Stimulated activated memory B cell treated with anti-CD40 and anti-IgM and Interleukin-4, amounts not matched to agents 10 μg/mL and 1 μg/mL and 100 μg/mL, for 72 hours (primary cell): ENCODE results near the gene TMEM89.

Experiments used
- ATAC-seq: fragments of 150-1000 bp; cut with Tn5 transposase; 2 replicates; pipeline ENCODE4 v1.10.0; 2021
- H3K27ac Mint-ChIP-seq: one replicate; pipeline ENCODE4 v1.8.0; 2022; ENCODE audit warnings: mild to moderate bottlenecking, mixed read lengths
- H3K27me3 Mint-ChIP-seq: one replicate; pipeline ENCODE4 v1.8.0; 2022; ENCODE audit warnings: mixed read lengths
- H3K36me3 Mint-ChIP-seq: one replicate; pipeline ENCODE4 v1.8.0; 2022; ENCODE audit warnings: mixed read lengths
- H3K4me1 Mint-ChIP-seq: one replicate; pipeline ENCODE4 v1.8.0; 2022; ENCODE audit warnings: mixed read lengths
- H3K4me3 Mint-ChIP-seq: one replicate; pipeline ENCODE4 v1.8.0; 2022; ENCODE audit warnings: mild to moderate bottlenecking, moderate library complexity, mixed read lengths
- H3K9me3 Mint-ChIP-seq: one replicate; pipeline ENCODE4 v1.8.0; 2022; ENCODE audit warnings: mixed read lengths

Gene TMEM89

GRCh38 chr3:48592519-48593087 lies 29.0 kb downstream of the TMEM89 start:
- peaks cover 13% of the 10 kb centered on the region for H3K4me1 Mint-ChIP-seq
- no peak overlapping the region for H3K27ac Mint-ChIP-seq
- peaks cover 49% of the 10 kb centered on the region for H3K27me3 Mint-ChIP-seq
- ATAC-seq = no peak
- H3K4me3 Mint-ChIP-seq = no peak overlapping the region
- no peaks in the 10 kb centered on the region for H3K9me3 Mint-ChIP-seq
- H3K36me3 Mint-ChIP-seq = peaks cover 6% of the 10 kb centered on the region

DNA sequence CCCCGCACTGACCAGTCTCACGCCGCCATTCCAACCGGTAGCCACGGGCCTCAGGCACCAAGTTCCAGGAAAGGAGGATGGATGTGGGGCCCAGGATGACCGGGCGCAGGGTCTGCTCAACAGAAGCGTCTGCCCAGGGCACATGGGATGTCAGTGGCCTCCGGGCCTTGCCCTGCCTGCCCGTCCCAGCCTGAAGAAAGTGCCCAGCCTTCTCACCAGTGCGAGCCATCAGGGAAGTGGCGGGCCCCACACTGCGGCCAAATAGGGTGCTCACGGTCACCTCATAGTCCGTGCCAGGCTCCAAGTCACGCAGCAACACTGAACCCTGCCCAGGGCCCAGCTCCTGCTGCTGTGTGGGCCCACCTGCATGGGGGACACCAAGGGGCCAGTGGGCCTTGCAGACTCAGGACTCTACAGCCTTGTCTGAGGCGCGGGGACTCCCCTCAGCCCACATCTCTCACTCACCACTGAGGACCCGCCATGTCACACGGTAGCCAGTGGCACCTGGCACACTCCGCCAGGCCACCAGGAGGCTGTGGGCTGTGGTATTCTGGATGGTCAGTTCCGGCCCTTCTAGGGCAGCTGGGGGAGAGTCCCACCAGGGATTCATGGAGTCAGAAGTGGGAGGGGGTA lies 29.6 kb downstream of the TMEM89 start:
- H3K36me3 Mint-ChIP-seq = no peaks in the 10 kb centered on the region
- ATAC-seq = no peak
- H3K9me3 Mint-ChIP-seq = no peaks in the 10 kb centered on the region
- H3K4me3 Mint-ChIP-seq = no peak overlapping the region
- peaks cover 55% of the 10 kb centered on the region for H3K27me3 Mint-ChIP-seq
- H3K4me1 Mint-ChIP-seq = peaks cover 13% of the 10 kb centered on the region
- no peak overlapping the region for H3K27ac Mint-ChIP-seq

GRCh38 chr3:48591436-48591835 lies 30.1 kb downstream of the TMEM89 start:
- no peaks in the 10 kb centered on the region for H3K36me3 Mint-ChIP-seq
- no peak overlapping the region for H3K4me3 Mint-ChIP-seq
- ATAC-seq = no peak
- no peaks in the 10 kb centered on the region for H3K9me3 Mint-ChIP-seq
- H3K27me3 Mint-ChIP-seq = peaks cover 61% of the 10 kb centered on the region
- no peak overlapping the region for H3K27ac Mint-ChIP-seq
- peaks cover 13% of the 10 kb centered on the region for H3K4me1 Mint-ChIP-seq

DNA sequence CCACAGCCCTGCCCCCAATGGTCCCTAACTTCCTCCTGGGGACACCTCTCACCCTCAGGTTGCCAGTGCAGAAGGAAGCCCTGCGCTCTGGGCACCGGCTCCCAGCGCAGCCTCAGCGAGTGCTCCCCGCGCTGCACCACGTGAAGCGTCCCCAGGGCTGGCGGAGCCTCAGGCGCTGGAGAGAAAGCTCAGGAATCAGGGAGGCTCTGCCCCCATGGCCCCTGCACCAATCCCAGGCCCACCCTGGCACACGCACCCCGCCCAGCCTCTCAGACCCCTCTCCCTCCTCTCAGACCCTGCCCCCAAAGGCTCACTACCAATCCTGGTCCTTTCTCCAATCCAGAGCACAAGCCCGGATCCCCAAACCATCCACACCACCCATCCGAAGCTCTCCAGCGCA lies 33.3 kb downstream of the TMEM89 start:
- H3K4me3 Mint-ChIP-seq = no peak overlapping the region
- ATAC-seq = no peak
- H3K4me1 Mint-ChIP-seq = no peaks in the 10 kb centered on the region
- H3K27me3 Mint-ChIP-seq = peaks cover 59% of the 10 kb centered on the region
- H3K9me3 Mint-ChIP-seq = no peaks in the 10 kb centered on the region
- H3K27ac Mint-ChIP-seq = no peak overlapping the region
- no peaks in the 10 kb centered on the region for H3K36me3 Mint-ChIP-seq

GRCh38 chr3:48587686-48588085 lies 33.9 kb downstream of the TMEM89 start:
- ATAC-seq = no peak
- Mint-ChIP-seq H3K9me3 (no peaks in the 10 kb centered on the region), H3K4me1 (no peaks in the 10 kb centered on the region), H3K27me3 (peaks cover 59% of the 10 kb centered on the region), H3K36me3 (no peaks in the 10 kb centered on the region), H3K4me3 (no peak overlapping the region), H3K27ac (no peak overlapping the region)

- Mint-ChIP-seq H3K36me3 (no peaks in the 10 kb centered on the region), H3K4me1 (no peaks in the 10 kb centered on the region), H3K4me3 (no peak overlapping the region), H3K27ac (no peak overlapping the region), H3K27me3 (peaks cover 66% of the 10 kb centered on the region), H3K9me3 (no peaks in the 10 kb centered on the region)
- no peak for ATAC-seq
Observed at GRCh38 chr3:48585411-48585810, 36.2 kb downstream of the TMEM89 start.

- peaks cover 66% of the 10 kb centered on the region for H3K27me3 Mint-ChIP-seq
- no peak overlapping the region for H3K27ac Mint-ChIP-seq
- H3K4me1 Mint-ChIP-seq = no peaks in the 10 kb centered on the region
- no peaks in the 10 kb centered on the region for H3K9me3 Mint-ChIP-seq
- H3K36me3 Mint-ChIP-seq = no peaks in the 10 kb centered on the region
- no peak overlapping the region for H3K4me3 Mint-ChIP-seq
- ATAC-seq = no peak
Observed at GRCh38 chr3:48584836-48585235, 36.7 kb downstream of the TMEM89 start.

- no peak for ATAC-seq
- no peaks in the 10 kb centered on the region for H3K4me1 Mint-ChIP-seq
- no peaks in the 10 kb centered on the region for H3K36me3 Mint-ChIP-seq
- H3K9me3 Mint-ChIP-seq = no peaks in the 10 kb centered on the region
- no peak overlapping the region for H3K27ac Mint-ChIP-seq
- no peak overlapping the region for H3K4me3 Mint-ChIP-seq
- peaks cover 42% of the 10 kb centered on the region for H3K27me3 Mint-ChIP-seq
Observed at GRCh38 chr3:48581621-48582481, 39.7 kb downstream of the TMEM89 start.

GRCh38 chr3:48576647-48577046 lies 44.9 kb downstream of the TMEM89 start:
- no peaks in the 10 kb centered on the region for H3K4me1 Mint-ChIP-seq
- no peak overlapping the region for H3K27ac Mint-ChIP-seq
- no peak for ATAC-seq
- no peaks in the 10 kb centered on the region for H3K36me3 Mint-ChIP-seq
- no peaks in the 10 kb centered on the region for H3K9me3 Mint-ChIP-seq
- H3K4me3 Mint-ChIP-seq = no peak overlapping the region
- H3K27me3 Mint-ChIP-seq = peaks cover 22% of the 10 kb centered on the region

DNA sequence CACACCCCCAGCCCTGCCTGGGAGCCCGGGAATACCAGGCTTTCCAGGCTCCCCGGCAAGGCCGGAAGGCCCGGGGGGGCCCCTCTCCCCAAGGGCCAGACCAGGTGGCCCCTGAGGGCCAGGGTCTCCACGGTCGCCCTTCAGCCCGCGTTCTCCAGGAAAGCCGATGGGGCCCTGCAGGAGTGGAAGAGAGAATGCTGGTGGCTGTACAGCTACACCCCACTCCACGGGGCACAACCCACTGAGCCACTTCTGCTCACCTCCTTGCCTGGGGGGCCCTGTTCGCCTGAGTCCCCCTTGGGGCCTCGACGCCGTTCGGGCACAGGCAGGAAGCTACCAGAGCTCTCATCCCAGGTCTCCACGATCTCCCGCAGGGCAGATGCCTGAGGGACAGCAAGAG lies 46.2 kb downstream of the TMEM89 start:
- Mint-ChIP-seq H3K9me3 (no peaks in the 10 kb centered on the region), H3K27ac (no peak overlapping the region), H3K27me3 (peaks cover 11% of the 10 kb centered on the region), H3K36me3 (no peaks in the 10 kb centered on the region), H3K4me1 (no peaks in the 10 kb centered on the region), H3K4me3 (no peak overlapping the region)
- no peak for ATAC-seq

- H3K4me3 Mint-ChIP-seq = no peak overlapping the region
- ATAC-seq = no peak
- no peak overlapping the region for H3K27ac Mint-ChIP-seq
- no peaks in the 10 kb centered on the region for H3K36me3 Mint-ChIP-seq
- H3K27me3 Mint-ChIP-seq = peaks cover 10% of the 10 kb centered on the region
- no peaks in the 10 kb centered on the region for H3K9me3 Mint-ChIP-seq
- no peaks in the 10 kb centered on the region for H3K4me1 Mint-ChIP-seq
Observed at GRCh38 chr3:48573973-48574585, 47.5 kb downstream of the TMEM89 start.

DNA sequence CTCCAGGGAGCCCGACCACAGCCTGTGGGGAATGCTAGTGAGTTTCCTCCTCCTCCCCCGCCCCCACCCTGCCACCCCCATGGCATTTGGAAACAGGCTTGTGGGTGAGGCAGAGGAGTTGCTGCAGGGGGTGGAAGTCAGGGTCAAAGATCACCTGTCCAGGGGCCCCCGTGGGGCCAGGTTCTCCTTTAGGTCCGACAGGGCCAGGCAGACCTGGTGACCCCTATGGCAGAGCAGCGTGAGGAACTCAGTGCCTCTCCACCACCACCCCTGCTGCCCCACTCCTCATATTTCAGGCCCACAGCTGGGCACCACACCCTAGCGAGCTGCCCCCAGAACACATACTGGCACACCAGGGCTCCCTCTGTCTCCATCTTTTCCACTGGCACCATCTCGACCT lies 49.1 kb downstream of the TMEM89 start:
- H3K4me3 Mint-ChIP-seq = no peak overlapping the region
- H3K36me3 Mint-ChIP-seq = no peaks in the 10 kb centered on the region
- no peak for ATAC-seq
- H3K9me3 Mint-ChIP-seq = no peaks in the 10 kb centered on the region
- no peak overlapping the region for H3K27ac Mint-ChIP-seq
- H3K4me1 Mint-ChIP-seq = no peaks in the 10 kb centered on the region
- H3K27me3 Mint-ChIP-seq = peaks cover 10% of the 10 kb centered on the region

DNA sequence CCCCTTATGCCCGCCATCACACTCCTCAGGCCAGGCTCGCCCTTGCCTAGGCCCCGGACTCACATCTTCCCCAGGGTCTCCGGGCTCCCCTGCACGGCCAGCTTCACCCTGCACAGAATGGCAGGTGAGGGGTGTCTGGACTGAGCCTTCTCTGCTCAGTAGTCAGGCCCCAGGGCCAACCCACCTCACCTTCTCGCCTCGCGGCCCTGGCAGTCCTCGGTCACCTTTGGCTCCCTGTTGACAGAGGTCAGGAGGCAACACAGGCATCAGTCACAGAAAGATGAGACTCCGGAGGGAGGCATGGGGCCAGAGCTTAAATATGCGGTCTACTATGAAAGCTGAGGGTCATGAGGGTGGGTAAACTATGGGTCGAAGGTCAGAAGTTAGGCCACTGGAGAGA lies 49.6 kb downstream of the TMEM89 start:
- H3K27ac Mint-ChIP-seq = no peak overlapping the region
- no peaks in the 10 kb centered on the region for H3K36me3 Mint-ChIP-seq
- H3K4me1 Mint-ChIP-seq = peaks cover 2% of the 10 kb centered on the region
- no peak for ATAC-seq
- H3K9me3 Mint-ChIP-seq = no peaks in the 10 kb centered on the region
- peaks cover 10% of the 10 kb centered on the region for H3K27me3 Mint-ChIP-seq
- no peak overlapping the region for H3K4me3 Mint-ChIP-seq
